HEK293T (cell line): ENCODE measurements around the gene NEUROD2.

Experiments
- CTCF ChIA-PET: fragments of 350-600 bp; formaldehyde crosslinking; extraction: SDS; loops from one replicate; lab custom pipeline; 2021; ENCODE audit warnings: antibody characterized with exemption, inconsistent platforms; lab: Yijun Ruan, JAX
- POLR2A ChIA-PET: fragments of 350-600 bp; formaldehyde crosslinking; extraction: SDS; loops from one replicate; lab custom pipeline; 2020; ENCODE audit warnings: antibody characterized with exemption, inconsistent platforms; lab: Yijun Ruan, JAX
- DNase-seq: peaks from one replicate; pipeline ENCODE4 v3.0.0; 2012; ENCODE audit warnings: mixed read lengths; ENCODE audit errors: extremely low spot score
- ARNT ChIP-seq: fragments of 450-650 bp; IDR thresholded peaks from 2 replicates; pipeline ENCODE4 v1.6.1; 2017; ENCODE audit warnings: mild to moderate bottlenecking
- BHLHE40 ChIP-seq: fragments of 450-650 bp; IDR thresholded peaks from 2 replicates; pipeline ENCODE4 v1.6.1; 2016; ENCODE audit warnings: mild to moderate bottlenecking, moderate library complexity, borderline replicate concordance
- CTBP1 ChIP-seq: fragments of 450-650 bp; IDR thresholded peaks from 2 replicates; pipeline ENCODE4 v1.6.1; 2016; ENCODE audit warnings: borderline replicate concordance
- ELF4 ChIP-seq: fragments of 450-650 bp; IDR thresholded peaks from 2 replicates; pipeline ENCODE4 v1.6.1; 2017; ENCODE audit warnings: antibody characterized with exemption
- FOXA1 ChIP-seq: fragments of 450-650 bp; IDR thresholded peaks from 2 replicates; pipeline ENCODE4 v1.6.1; 2016; ENCODE audit warnings: mild to moderate bottlenecking
- FOXK2 ChIP-seq: fragments of 450-650 bp; IDR thresholded peaks from 2 replicates; pipeline ENCODE4 v1.6.1; 2016; ENCODE audit warnings: mild to moderate bottlenecking
- FOXM1 ChIP-seq: fragments of 450-650 bp; IDR thresholded peaks from 2 replicates; pipeline ENCODE4 v1.6.1; 2017; ENCODE audit warnings: mild to moderate bottlenecking, borderline replicate concordance
- HDGF ChIP-seq: fragments of 450-650 bp; IDR thresholded peaks from 2 replicates; pipeline ENCODE4 v1.6.1; 2017; ENCODE audit warnings: antibody characterized with exemption, borderline replicate concordance
- L3MBTL2 ChIP-seq: fragments of 450-650 bp; conservative IDR thresholded peaks from 2 replicates; pipeline ENCODE4 v1.6.1; 2016; ENCODE audit warnings: mild to moderate bottlenecking
- LEF1 ChIP-seq: fragments of 450-650 bp; IDR thresholded peaks from 2 replicates; pipeline ENCODE4 v1.6.1; 2017; ENCODE audit warnings: mild to moderate bottlenecking, borderline replicate concordance
- NFRKB ChIP-seq: fragments of 450-650 bp; IDR thresholded peaks from 2 replicates; pipeline ENCODE4 v1.6.1; 2016; ENCODE audit warnings: mild to moderate bottlenecking, moderate library complexity
- PKNOX1 ChIP-seq: fragments of 450-650 bp; IDR thresholded peaks from 2 replicates; pipeline ENCODE4 v1.6.1; 2016
- SP1 ChIP-seq: fragments of 450-650 bp; IDR thresholded peaks from 2 replicates; pipeline ENCODE4 v1.6.1; 2017
- SUZ12 ChIP-seq: fragments of 450-650 bp; IDR thresholded peaks from 2 replicates; pipeline ENCODE4 v1.6.1; 2016; ENCODE audit warnings: mild to moderate bottlenecking
- TARDBP ChIP-seq: fragments of 450-650 bp; IDR thresholded peaks from 2 replicates; pipeline ENCODE4 v1.6.1; 2016
- ZNF384 ChIP-seq: fragments of 450-650 bp; IDR thresholded peaks from 2 replicates; pipeline ENCODE4 v1.6.1; 2016

The NEUROD2 gene

GRCh38 chr17:39650121-39650579 is 42.4 kb upstream of the NEUROD2 start:
- POLR2A ChIA-PET: no interaction called here
- DNase-seq: no peak
- TF ChIP-seq TARDBP (no peak), FOXK2 (no peak), SUZ12 (no peak), SP1 (no peak), LEF1 (no peak), HDGF (no peak), ZNF384 (no peak)
- CTCF ChIA-PET: interaction anchor here (5.3 kb wide), 1 partner anchor 27 kb away, joined by 40 read pairs; no protein-coding TSS in a partner anchor

DNA sequence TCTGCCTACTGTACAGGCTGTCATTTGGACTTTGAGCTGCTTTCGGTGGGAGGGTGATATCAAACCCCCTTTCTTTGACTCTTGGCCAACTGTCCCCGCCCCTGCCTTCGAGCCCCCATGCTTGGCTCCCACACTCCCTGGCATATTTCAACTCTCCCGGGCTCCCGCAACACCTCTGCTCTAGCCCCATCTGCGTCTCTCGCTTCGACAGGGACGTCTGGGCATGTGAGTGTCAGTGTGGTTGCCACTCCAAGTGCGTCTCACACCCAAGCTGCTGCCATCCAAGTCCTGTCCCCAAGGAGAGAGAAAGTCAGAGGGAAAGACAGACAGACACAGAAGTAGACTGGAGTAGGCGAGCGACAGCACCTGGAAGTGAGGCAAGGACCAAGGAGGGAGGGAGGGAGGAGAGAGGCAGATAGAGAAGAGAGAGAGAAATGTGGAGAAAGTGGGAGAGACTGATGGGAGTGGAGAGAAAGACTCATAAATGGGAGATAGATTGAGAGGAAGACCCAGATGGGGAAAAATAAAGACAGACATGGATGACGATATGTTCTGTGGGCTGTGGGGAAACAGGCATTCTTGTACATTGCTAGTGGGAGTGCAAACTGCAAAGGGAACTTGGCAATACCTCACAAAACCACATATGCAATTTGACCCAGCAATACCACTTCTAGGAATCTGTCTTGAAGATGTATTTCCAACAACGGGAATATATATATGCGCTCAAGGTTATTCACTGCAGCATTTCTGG is 41.1 kb upstream of the NEUROD2 start:
- no peak for DNase-seq

DNA sequence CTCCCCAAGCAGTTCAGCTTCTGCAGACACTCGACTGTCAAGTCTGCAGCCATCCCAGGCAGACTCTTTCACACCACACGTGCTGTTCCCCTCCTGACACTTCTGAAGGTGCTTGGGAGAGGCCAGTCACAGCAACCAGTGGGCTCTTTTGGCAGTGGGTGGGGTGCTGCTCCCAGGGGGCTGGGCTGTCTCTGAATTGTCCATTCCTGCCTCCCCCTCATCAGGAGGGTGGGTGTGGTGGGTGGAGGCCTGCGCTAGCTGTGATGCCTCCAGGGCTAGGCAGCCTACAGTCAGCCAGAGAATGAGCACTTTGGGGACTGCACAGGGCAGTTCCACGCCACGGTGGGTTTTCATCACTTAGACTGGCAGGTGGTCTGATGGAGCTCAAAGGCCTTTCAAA is 39.5 kb upstream of the NEUROD2 start:
- CTCF ChIA-PET: no interaction called here
- POLR2A ChIA-PET: interaction anchor here (2.0 kb wide), 1 partner anchor 9 kb away, joined by 7 read pairs; no protein-coding TSS in a partner anchor
- DNase-seq: no peak
- TF ChIP-seq ELF4: no peak
- TF ChIP-seq NFRKB: no peak
- TF ChIP-seq ARNT: no peak
- no peak for TF ChIP-seq SUZ12
- TF ChIP-seq TARDBP: no peak
- no peak for TF ChIP-seq FOXK2
- no peak for TF ChIP-seq ZNF384
- no peak for TF ChIP-seq CTBP1
- TF ChIP-seq LEF1: no peak
- TF ChIP-seq FOXA1: no peak
- no peak for TF ChIP-seq FOXM1
- no peak for TF ChIP-seq L3MBTL2
- no peak for TF ChIP-seq SP1
- TF ChIP-seq PKNOX1: no peak
- no peak for TF ChIP-seq BHLHE40
- no peak for TF ChIP-seq HDGF

More for the DNA sequence above, 41.1 kb upstream of the NEUROD2 start:
- CTCF ChIA-PET: no interaction called here
- TF ChIP-seq HDGF: no peak
- no peak for TF ChIP-seq SP1
- no peak for TF ChIP-seq TARDBP
- TF ChIP-seq FOXK2: no peak
- TF ChIP-seq BHLHE40: no peak
- no peak for TF ChIP-seq PKNOX1
- no peak for TF ChIP-seq ZNF384
- no peak for TF ChIP-seq FOXM1
- TF ChIP-seq NFRKB: no peak
- no peak for TF ChIP-seq ELF4
- no peak for TF ChIP-seq ARNT
- TF ChIP-seq CTBP1: no peak
- no peak for TF ChIP-seq FOXA1
- no peak for TF ChIP-seq L3MBTL2
- no peak for TF ChIP-seq LEF1
- TF ChIP-seq SUZ12: no peak
- POLR2A ChIA-PET: no interaction called here

DNA sequence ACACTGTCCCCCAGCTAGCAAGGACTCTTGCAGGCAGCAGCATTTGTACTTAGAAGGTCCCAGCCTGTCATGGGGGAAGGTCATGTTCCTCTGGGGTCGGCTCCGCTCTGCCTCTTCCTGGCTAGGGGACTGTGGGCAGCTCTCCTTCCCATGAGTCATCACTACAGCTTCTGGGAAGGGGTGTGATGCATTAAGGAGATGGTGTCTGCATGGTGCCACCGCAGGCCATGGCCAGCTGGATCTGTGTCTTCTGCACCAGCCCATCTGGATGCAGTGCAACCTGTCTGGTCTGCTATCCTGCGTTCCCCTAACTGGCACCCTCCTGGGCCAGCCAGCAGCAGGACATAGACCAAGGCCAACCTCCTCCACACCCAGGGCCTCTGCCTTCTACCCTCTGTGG is 35.6 kb upstream of the NEUROD2 start:
- TF ChIP-seq FOXA1 (no peak), TARDBP (no peak), HDGF (no peak), SP1 (no peak), ELF4 (no peak), FOXM1 (no peak), PKNOX1 (no peak)
- POLR2A ChIA-PET: no interaction called here
- no peak for DNase-seq
- CTCF ChIA-PET: interaction anchor here (5.7 kb wide), 1 partner anchor 11 kb away, joined by 39 read pairs; no protein-coding TSS in a partner anchor

DNA sequence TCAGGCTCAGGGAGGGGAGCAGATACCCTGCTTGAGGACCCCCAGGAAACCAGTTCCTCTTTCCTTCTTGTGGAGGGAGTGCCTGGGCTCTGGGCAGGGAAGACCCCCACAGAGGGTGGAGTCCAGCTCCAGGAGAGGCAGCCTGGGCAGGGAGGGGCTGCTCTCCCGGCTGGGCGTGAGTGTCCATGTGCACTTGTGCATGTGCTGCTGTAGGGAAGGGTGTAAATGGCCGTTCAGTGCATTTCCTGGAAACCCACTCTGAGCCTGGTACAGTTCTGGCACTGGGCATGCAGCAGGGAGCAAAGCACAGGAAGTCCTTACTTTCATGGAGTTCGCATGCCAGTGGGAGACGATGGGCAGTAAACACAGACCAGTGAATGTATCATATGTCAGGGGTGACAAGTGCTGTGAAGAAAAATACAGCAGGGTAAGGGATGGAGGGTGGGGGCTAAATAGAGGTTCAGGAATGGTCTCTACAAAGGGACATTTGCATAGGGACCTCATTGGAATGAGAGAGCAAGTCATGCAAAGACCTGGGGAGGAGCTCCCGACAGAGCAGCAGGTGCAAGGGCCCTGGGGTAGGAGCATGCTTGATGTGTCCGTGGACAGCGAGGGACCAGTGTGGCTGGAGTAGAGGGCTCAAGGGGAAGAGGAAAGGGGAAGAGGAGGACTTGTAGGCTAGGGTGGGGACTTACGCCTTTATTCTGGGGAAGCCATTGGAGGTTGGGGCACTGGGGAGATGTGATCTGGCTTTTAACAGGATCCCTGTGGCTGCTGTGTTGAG is 34.8 kb upstream of the NEUROD2 start:
- CTCF ChIA-PET: interaction anchor here (5.7 kb wide), 1 partner anchor 11 kb away, joined by 39 read pairs; no protein-coding TSS in a partner anchor
- DNase-seq: no peak
- no peak for TF ChIP-seq HDGF
- TF ChIP-seq L3MBTL2: no peak
- TF ChIP-seq FOXA1: no peak
- TF ChIP-seq FOXK2: no peak
- no peak for TF ChIP-seq SP1
- no peak for TF ChIP-seq LEF1
- TF ChIP-seq ARNT: no peak
- TF ChIP-seq ZNF384: no peak
- TF ChIP-seq NFRKB: no peak
- TF ChIP-seq CTBP1: no peak
- no peak for TF ChIP-seq ELF4
- no peak for TF ChIP-seq TARDBP
- no peak for TF ChIP-seq FOXM1
- TF ChIP-seq BHLHE40: no peak
- TF ChIP-seq SUZ12: no peak
- TF ChIP-seq PKNOX1: no peak
- POLR2A ChIA-PET: no interaction called here
